MM.1S (cell line): Measurements from ENCODE around the gene MLKL.
A peak's percentile ranks its signal among the peaks of the same experiment; 100 is the strongest.

Experiments used
- DNase-seq: peaks from one replicate; pipeline ENCODE4 v3.0.0-alpha.2; 2015
- H2AFZ ChIP-seq: fragments of 300-600 bp; sonication (generic); 2 replicates; pipeline ENCODE4 v1.6.0; 2016; ENCODE audit warnings: antibody characterized with exemption, low read length
- H3F3A ChIP-seq: fragments of 300-600 bp; sonication (generic); 2 replicates; pipeline ENCODE4 v1.6.1; 2016; ENCODE audit warnings: mild to moderate bottlenecking, antibody characterized with exemption, low read length, moderate library complexity, mixed read lengths; ENCODE audit not compliant: insufficient read depth
- H3K27ac ChIP-seq: fragments of 300-600 bp; sonication (generic); 2 replicates; pipeline ENCODE4 v1.5.1; 2016; ENCODE audit warnings: mild to moderate bottlenecking, low read length
- H3K27me3 ChIP-seq: fragments of 300-600 bp; sonication (generic); replicated peaks from 2 replicates; pipeline ENCODE4 v1.6.0; 2016; ENCODE audit warnings: low read length; ENCODE audit not compliant: insufficient read depth
- H3K36me3 ChIP-seq: fragments of 300-600 bp; sonication (generic); replicated peaks from 2 replicates; pipeline ENCODE4 v1.6.1; 2016; ENCODE audit warnings: mild to moderate bottlenecking, low read length, mixed read lengths; ENCODE audit not compliant: insufficient read depth
- H3K4me1 ChIP-seq: fragments of 300-600 bp; sonication (generic); 2 replicates; pipeline ENCODE4 v1.6.1; 2016; ENCODE audit warnings: low read length, mixed read lengths
- H3K4me2 ChIP-seq: fragments of 300-600 bp; sonication (generic); 2 replicates; pipeline ENCODE4 v1.6.0; 2016; ENCODE audit warnings: low read depth, low read length
- H3K4me3 ChIP-seq: fragments of 300-600 bp; sonication (generic); 2 replicates; pipeline ENCODE4 v1.5.1; 2016; ENCODE audit warnings: low read length, mixed read lengths
- H3K79me2 ChIP-seq: fragments of 300-600 bp; sonication (generic); 2 replicates; pipeline ENCODE4 v1.6.1; 2016; ENCODE audit warnings: mixed run types, low read length, mixed read lengths
- H3K9ac ChIP-seq: fragments of 300-600 bp; sonication (generic); 2 replicates; pipeline ENCODE4 v1.6.1; 2016; ENCODE audit warnings: low read length, mixed read lengths
- H3K9me2 ChIP-seq: fragments of 300-600 bp; sonication (generic); replicated peaks from 2 replicates; pipeline ENCODE4 v1.6.1; 2016; ENCODE audit warnings: mild to moderate bottlenecking, low read length, mixed read lengths; ENCODE audit not compliant: insufficient read depth
- H3K9me3 ChIP-seq: fragments of 300-600 bp; sonication (generic); replicated peaks from 2 replicates; pipeline ENCODE4 v1.6.1; 2016; ENCODE audit warnings: mild to moderate bottlenecking, low read length, mixed read lengths; ENCODE audit not compliant: insufficient read depth
- H4K20me1 ChIP-seq: fragments of 300-600 bp; sonication (generic); 2 replicates; pipeline ENCODE4 v1.6.1; 2016; ENCODE audit warnings: mild to moderate bottlenecking, low read length, moderate library complexity, mixed read lengths; ENCODE audit not compliant: insufficient read depth
- CTCF ChIP-seq: fragments of 300-600 bp; sonication (generic); IDR thresholded peaks from 2 replicates; pipeline ENCODE4 v1.5.1; 2016; ENCODE audit warnings: antibody characterized with exemption, low read length, mixed read lengths
- EZH2 ChIP-seq: fragments of 300-600 bp; sonication (generic); optimal IDR thresholded peaks from 2 replicates; pipeline ENCODE3; 2017; ENCODE audit warnings: low read depth, mild to moderate bottlenecking, antibody characterized with exemption, low read length, mixed read lengths
- EZH2phosphoT487 ChIP-seq: fragments of 300-600 bp; sonication (generic); IDR thresholded peaks from 2 replicates; pipeline ENCODE4 v1.6.1; 2018; ENCODE audit warnings: antibody characterized with exemption, low read length

MLKL gene

GRCh38 chr16:74700438-74701225 is at the start of gene MLKL:
TSS of gene MLKL (minus strand) at chr16:74700862. CDS start at chr16:74695757, 5,105 bp downstream.
- Histone ChIP-seq H3K9me3 (no peaks in the 10 kb centered on the region), H3K9me2 (no peaks in the 10 kb centered on the region), H3K4me1 (no peaks in the 10 kb centered on the region), H3K36me3 (no peaks in the 10 kb centered on the region), H3K27me3 (no peaks in the 10 kb centered on the region), H4K20me1 (no peaks in the 10 kb centered on the region), H2AFZ (peak within 1 kb of the TSS; percentile 82), H3K9ac (peak within 1 kb of the TSS; percentile 65), H3K27ac (peak within 1 kb of the TSS; percentile 8; the same call in 1 of the 2 replicates), H3F3A (no peaks in the 10 kb centered on the region; the same call in 1 of the 2 replicates), H3K4me3 (peak within 1 kb of the TSS; percentile 71), H3K79me2 (no peaks in the 10 kb centered on the region), H3K4me2 (peak within 1 kb of the TSS; percentile 67)
- TF ChIP-seq EZH2 (no peak), CTCF (peak; percentile 9; the same call in 1 of the 2 replicates)
- DNase-seq = peak; percentile 35

GRCh38 chr16:74749291-74750055 is 48.8 kb upstream of the MLKL start:
- no peak overlapping the region for H3K27ac ChIP-seq
- no peak overlapping the region for H2AFZ ChIP-seq
- H4K20me1 ChIP-seq = no peaks in the 10 kb centered on the region
- no peaks in the 10 kb centered on the region for H3F3A ChIP-seq
- H3K4me1 ChIP-seq = no peaks in the 10 kb centered on the region
- H3K9me2 ChIP-seq = no peaks in the 10 kb centered on the region
- H3K4me3 ChIP-seq = no peak overlapping the region
- no peaks in the 10 kb centered on the region for H3K27me3 ChIP-seq
- DNase-seq = no peak
- H3K79me2 ChIP-seq = no peaks in the 10 kb centered on the region
- H3K36me3 ChIP-seq = no peaks in the 10 kb centered on the region
- no peak overlapping the region for H3K4me2 ChIP-seq
- no peaks in the 10 kb centered on the region for H3K9me3 ChIP-seq
- H3K9ac ChIP-seq = no peak overlapping the region
- TF ChIP-seq EZH2 (no peak), EZH2phosphoT487 (no peak), CTCF (no peak)

- Histone ChIP-seq H3K4me2 (no peak overlapping the region), H3K4me1 (no peaks in the 10 kb centered on the region), H3K4me3 (no peak overlapping the region), H3F3A (no peaks in the 10 kb centered on the region), H3K27me3 (no peaks in the 10 kb centered on the region), H3K79me2 (no peaks in the 10 kb centered on the region), H3K27ac (no peak overlapping the region), H4K20me1 (no peaks in the 10 kb centered on the region), H3K36me3 (no peaks in the 10 kb centered on the region), H3K9ac (no peak overlapping the region), H2AFZ (no peak overlapping the region), H3K9me3 (no peaks in the 10 kb centered on the region), H3K9me2 (no peaks in the 10 kb centered on the region)
- TF ChIP-seq EZH2 = no peak
- no peak for TF ChIP-seq EZH2phosphoT487
- TF ChIP-seq CTCF = no peak
- no peak for DNase-seq
Measured at GRCh38 chr16:74748616-74749026, 48.0 kb upstream of the MLKL start.
